GM12892 (cell line): Measurements from ENCODE around the gene GIGYF2.
"Not testable (repeated sequence)": the region's sequence is repeated elsewhere in the genome, so short reads cannot be mapped to it uniquely, and the experiment has no call there.

Source experiments
- POLR2A ChIP-seq: IDR thresholded peaks from 2 replicates; pipeline ENCODE4 v1.6.1; 2011; ENCODE audit warnings: low read depth, low read length, control low read depth
- POLR2AphosphoS5 ChIP-seq: IDR thresholded peaks from 2 replicates; pipeline ENCODE4 v1.6.1; 2011; ENCODE audit warnings: low read depth, low read length, control low read depth
- TAF1 ChIP-seq: IDR thresholded peaks from 2 replicates; pipeline ENCODE4 v1.6.1; 2011; ENCODE audit warnings: low read depth, mild to moderate bottlenecking, control low read depth, low read length, borderline replicate concordance

DNA sequence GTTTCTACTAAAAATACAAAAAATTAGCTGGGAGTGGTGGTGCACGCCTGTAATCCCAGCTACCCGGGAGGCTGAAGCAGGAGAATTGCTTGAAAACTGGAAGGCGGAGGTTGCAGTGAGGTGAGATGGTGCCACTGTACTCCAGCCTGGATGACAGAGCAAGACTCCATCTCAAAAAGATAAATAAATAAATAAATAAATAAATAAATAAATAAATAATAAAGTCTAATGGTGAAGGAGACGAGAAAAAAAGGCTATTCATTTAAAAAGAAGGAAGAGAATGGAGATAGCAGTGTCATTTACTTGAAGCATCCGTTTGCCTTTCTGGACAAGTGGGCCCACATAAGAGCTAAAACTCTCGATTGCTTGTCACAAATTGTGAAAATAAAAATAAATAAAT is 11.7 kb upstream of the GIGYF2 start:
- not testable (repeated sequence) for TF ChIP-seq POLR2A, TAF1, POLR2AphosphoS5
